ENCODE measurements around the gene TSPAN2. TPM values are rescaled to one million over a fixed set of nuclear protein-coding genes. Genes with fewer than 3 reads are reported as not detected.

The TSPAN2 gene
- polyA plus RNA-seq, 1 experiment = 4.0 TPM

DNA sequence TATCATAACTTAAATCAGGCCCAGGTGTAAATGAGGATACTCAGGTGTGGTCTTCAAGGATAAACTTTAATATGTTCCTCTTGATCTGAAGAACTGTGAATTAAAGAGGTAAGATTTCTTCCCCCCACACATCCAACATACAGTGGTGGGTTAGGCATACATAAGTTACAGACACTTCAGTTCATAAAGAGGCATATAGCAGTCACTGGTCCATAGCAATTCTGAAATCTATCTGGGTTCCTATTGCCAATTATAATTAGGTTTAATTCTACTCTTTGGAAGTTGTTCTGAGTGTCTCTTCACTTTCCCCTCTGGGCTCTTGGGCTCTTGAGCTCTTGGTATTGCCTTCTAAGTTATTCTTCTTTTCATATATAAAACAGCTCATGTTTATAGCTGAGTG, 32.5 kb upstream of the TSPAN2 start:
- no peak for DNase-seq (ENCODE audit: low read depth, low spot score)
- Histone ChIP-seq H3K9me3 (ENCODE audit: control insufficient read depth, insufficient read depth, low read length) (peaks cover 11% of the 10 kb centered on the region; the same call in 1 of the 2 replicates), H3K4me3 (ENCODE audit: low read depth, low read length) (no peak overlapping the region), H3K27me3 (ENCODE audit: control insufficient read depth, insufficient read depth, low read length) (no peaks in the 10 kb centered on the region), H3K27ac (ENCODE audit: low read depth, low read length) (no peak overlapping the region)
- CTCF ChIA-PET = interaction anchor here (0.6 to 1.7 kb wide), 4 partner anchors 68 to 585 kb away, joined by 3 to 5 read pairs (median 3); no protein-coding TSS in a partner anchor
- TF ChIP-seq, protein P1, sequence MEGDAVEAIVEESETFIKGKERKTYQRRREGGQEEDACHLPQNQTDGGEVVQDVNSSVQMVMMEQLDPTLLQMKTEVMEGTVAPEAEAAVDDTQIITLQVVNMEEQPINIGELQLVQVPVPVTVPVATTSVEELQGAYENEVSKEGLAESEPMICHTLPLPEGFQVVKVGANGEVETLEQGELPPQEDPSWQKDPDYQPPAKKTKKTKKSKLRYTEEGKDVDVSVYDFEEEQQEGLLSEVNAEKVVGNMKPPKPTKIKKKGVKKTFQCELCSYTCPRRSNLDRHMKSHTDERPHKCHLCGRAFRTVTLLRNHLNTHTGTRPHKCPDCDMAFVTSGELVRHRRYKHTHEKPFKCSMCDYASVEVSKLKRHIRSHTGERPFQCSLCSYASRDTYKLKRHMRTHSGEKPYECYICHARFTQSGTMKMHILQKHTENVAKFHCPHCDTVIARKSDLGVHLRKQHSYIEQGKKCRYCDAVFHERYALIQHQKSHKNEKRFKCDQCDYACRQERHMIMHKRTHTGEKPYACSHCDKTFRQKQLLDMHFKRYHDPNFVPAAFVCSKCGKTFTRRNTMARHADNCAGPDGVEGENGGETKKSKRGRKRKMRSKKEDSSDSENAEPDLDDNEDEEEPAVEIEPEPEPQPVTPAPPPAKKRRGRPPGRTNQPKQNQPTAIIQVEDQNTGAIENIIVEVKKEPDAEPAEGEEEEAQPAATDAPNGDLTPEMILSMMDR (IDR thresholded peaks at IDR 0.05; ENCODE audit: low read depth, low read length) = no peak
- POLR2A ChIA-PET = no interaction called here

DNA sequence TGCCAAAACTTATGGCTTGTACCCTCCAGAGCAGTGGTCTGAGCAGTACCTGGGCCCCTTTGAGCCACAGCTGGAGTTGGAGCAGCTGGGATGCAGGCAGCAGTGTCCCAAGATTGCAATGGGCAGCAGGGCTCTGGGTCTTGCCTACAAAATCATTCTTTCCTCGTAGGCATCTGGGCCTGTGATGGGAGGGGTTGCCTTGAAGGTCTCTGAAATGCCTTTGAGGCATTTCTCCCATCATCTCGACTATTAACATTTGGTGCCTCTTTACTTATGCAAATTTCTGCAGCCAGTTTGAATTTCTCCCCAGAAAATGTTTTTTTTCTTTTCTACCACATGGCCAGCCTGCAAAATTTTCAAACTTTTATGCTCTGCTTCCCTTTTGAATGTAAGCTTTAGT, 31.0 kb upstream of the TSPAN2 start:
- Histone ChIP-seq H3K27ac (ENCODE audit: low read depth, low read length) (no peak overlapping the region), H3K4me3 (ENCODE audit: low read depth, low read length) (no peak overlapping the region), H3K27me3 (ENCODE audit: control insufficient read depth, insufficient read depth, low read length) (no peaks in the 10 kb centered on the region), H3K9me3 (ENCODE audit: control insufficient read depth, insufficient read depth, low read length) (peaks cover 11% of the 10 kb centered on the region; the same call in 1 of the 2 replicates)
- CTCF ChIA-PET = interaction anchor here (1.4 to 1.7 kb wide), 2 partner anchors 8 to 475 kb away, joined by 5 read pairs; no protein-coding TSS in a partner anchor
- TF ChIP-seq, protein P1 (IDR thresholded peaks at IDR 0.05; ENCODE audit: low read depth, low read length) = no peak
- no peak for DNase-seq (ENCODE audit: low read depth, low spot score)
- POLR2A ChIA-PET = no interaction called here

DNA sequence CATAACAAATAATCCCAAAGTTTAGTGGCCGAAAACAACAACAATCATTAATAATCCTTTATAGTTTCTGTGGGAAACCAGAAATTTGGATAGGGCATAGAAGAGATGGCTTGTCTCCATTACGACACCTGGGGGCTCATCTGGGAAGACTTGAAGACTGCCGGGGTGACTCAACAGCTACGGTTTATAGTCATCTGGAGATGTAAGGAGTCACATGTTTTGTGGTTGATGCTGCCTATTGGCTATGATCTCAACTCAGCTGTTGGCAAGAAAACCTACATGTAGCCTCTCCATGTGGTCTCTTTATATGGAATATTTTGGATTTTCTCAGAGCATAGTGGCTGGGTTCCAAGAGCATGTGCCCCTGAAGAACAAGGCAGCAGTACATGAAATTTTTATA, 29.3 kb upstream of the TSPAN2 start:
- ChIA-PET POLR2A (no interaction called here), CTCF (interaction anchor here (1.9 kb wide), 1 partner anchor 477 kb away, joined by 10 read pairs; no protein-coding TSS in a partner anchor)
- Histone ChIP-seq H3K4me3 (ENCODE audit: low read depth, low read length) (no peak overlapping the region), H3K9me3 (ENCODE audit: control insufficient read depth, insufficient read depth, low read length) (peaks cover 11% of the 10 kb centered on the region; the same call in 1 of the 2 replicates), H3K27ac (ENCODE audit: low read depth, low read length) (no peak overlapping the region), H3K27me3 (ENCODE audit: control insufficient read depth, insufficient read depth, low read length) (no peaks in the 10 kb centered on the region)
- no peak for DNase-seq (ENCODE audit: low read depth, low spot score)
- TF ChIP-seq, protein P1 (IDR thresholded peaks at IDR 0.05; ENCODE audit: low read depth, low read length) = no peak

DNA sequence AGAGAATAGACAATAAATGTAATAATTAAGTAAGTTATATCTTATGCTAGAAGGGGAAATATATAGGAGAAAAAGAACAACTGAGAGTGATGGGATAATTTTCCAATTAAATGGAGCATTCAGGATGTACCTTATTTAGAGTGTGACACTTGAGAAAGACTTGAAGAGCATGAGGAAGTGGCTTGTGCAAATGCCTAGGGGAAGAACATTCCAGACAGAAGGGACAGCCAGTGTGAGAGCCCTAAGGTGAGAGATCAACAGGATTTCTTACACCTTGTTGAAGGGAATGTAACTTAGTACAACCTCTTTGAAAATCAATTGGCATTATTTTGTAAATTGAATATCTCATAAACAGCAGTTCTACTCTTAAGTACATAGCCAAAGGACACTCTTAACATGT, 28.8 kb upstream of the TSPAN2 start:
- Histone ChIP-seq H3K27me3 (ENCODE audit: control insufficient read depth, insufficient read depth, low read length) (no peaks in the 10 kb centered on the region), H3K9me3 (ENCODE audit: control insufficient read depth, insufficient read depth, low read length) (peaks cover 11% of the 10 kb centered on the region; the same call in 1 of the 2 replicates), H3K27ac (ENCODE audit: low read depth, low read length) (no peak overlapping the region), H3K4me3 (ENCODE audit: low read depth, low read length) (no peak overlapping the region)
- POLR2A ChIA-PET = no interaction called here
- TF ChIP-seq, protein P1 (IDR thresholded peaks at IDR 0.05; ENCODE audit: low read depth, low read length) = no peak
- CTCF ChIA-PET = interaction anchor here (1.4 to 1.9 kb wide), 2 partner anchors 21 to 477 kb away, joined by 3 to 10 read pairs; no protein-coding TSS in a partner anchor
- no peak for DNase-seq (ENCODE audit: low read depth, low spot score)

DNA sequence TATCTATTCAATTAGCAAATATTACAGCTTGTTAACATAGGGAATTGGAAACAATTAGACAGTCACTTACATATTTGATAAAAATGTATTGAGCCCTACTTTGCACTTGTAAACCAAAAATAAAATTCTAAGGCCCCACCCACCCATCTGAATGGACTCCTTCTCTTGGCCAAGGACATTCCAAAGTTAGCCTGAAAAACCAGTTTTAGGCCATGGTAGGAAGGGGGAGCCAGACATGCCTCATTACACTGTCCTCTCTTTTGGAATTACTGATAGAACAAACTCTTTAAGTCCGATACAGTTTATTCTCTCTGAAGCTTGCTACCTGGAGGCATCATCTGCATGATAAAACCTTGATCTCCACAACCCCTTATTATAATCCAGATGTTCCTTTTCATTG, 28.0 kb upstream of the TSPAN2 start:
- no peak for DNase-seq (ENCODE audit: low read depth, low spot score)
- CTCF ChIA-PET = interaction anchor here (1.0 to 1.9 kb wide), 3 partner anchors 10 to 478 kb away, joined by 3 to 10 read pairs (median 3); no protein-coding TSS in a partner anchor

More for the DNA sequence above, 28.0 kb upstream of the TSPAN2 start:
- Histone ChIP-seq H3K9me3 (ENCODE audit: control insufficient read depth, insufficient read depth, low read length) (peaks cover 11% of the 10 kb centered on the region; the same call in 1 of the 2 replicates), H3K27ac (ENCODE audit: low read depth, low read length) (no peak overlapping the region), H3K27me3 (ENCODE audit: control insufficient read depth, insufficient read depth, low read length) (no peaks in the 10 kb centered on the region), H3K4me3 (ENCODE audit: low read depth, low read length) (no peak overlapping the region)
- POLR2A ChIA-PET = no interaction called here
- TF ChIP-seq, protein P1 (IDR thresholded peaks at IDR 0.05; ENCODE audit: low read depth, low read length) = no peak

Measured in AG04450 (cell line).